ENCODE measurements around the gene GCK.
"Not testable (repeated sequence)": the region's sequence is repeated elsewhere in the genome, so short reads cannot be mapped to it uniquely, and the experiment has no call there.

The GCK gene

DNA sequence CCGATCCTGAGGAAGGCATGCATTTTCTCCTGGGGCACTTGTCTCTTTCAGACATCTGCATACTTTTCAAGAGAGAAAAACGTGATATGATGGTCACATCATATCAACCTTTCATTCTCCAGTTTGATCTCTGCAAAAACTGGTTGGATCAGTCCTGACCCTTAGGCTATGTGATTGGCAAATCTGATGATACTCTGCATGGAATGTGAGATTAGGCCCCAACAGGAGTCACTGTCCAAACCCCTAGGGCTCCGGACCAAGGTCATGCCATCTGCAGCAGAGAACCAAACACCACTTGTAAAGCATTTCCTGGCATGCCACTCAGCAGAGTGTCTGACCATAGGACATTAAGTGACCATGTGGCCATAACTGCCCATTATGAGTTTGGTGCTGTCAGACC, 8.6 kb downstream of the GCK start:
- no peak for DNase-seq (ENCODE audit: low spot score)

DNA sequence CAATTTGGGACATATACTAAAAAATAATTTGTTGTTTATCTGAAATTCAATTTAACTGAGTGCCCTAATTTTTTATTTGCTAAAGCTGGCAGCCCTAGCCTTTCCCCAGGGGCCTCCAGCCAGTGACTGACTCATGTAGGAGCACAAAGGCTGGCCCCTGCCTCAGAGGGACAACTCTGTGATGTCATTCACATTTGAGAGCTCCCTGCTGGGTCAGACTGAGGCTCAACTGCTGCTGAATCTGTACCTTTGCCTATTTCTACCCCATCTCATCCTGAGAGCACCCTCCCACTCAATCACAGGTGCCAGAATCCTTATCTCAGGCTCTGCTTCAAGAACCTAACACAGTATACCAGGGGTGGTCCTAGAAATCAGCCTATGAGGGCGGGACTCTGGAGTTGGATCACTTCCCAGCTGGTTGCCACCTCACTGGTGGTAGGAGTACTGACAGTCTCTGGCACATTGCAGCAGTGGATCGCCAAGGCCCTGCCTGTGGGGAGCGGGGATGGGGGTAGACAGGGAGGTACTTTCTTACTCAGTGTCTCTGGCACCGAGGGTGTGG, 11.6 kb downstream of the GCK start:
- no peak for DNase-seq (ENCODE audit: low spot score)

DNA sequence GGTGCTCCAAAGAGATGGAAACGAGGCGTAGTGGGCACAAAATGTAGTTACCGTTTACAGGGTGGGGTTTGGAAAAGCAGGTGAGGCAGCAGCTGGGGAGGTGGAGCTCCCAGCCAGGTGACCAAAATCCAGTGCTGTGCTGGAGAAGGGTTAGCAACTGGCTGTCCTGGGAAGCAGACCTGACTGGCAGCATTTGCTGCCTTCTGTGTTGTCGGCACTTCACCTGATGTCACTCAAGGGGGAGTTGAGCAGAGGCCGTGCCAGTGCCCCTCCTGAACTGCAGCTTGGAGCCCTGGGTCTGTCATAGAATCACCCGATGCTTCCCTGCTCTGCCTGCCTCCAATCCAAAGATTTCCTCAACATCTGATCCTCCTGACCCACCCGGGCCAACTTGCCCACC, 12.8 kb downstream of the GCK start:
- DNase-seq (ENCODE audit: low spot score), result no peak

DNA sequence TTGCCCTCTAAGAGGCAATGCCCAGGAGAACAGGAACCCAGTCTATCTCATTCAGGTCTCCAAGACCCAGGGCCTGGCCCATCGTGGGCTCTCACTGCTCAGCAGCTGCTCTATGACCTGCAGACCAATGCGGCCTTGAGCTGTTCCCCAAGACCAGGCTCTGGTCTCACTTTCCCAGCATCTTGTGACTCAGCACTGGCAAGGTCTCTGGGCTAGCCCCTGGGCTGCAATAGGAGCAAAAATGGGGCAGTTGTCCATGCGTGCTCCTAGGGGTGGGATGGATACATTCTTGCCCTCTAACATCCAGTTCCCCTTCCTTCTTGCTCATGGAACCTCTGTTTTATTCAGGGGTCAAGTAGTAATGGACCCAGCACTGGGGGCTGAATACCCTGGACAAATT, 13.5 kb downstream of the GCK start:
- no peak for DNase-seq (ENCODE audit: low spot score)

DNA sequence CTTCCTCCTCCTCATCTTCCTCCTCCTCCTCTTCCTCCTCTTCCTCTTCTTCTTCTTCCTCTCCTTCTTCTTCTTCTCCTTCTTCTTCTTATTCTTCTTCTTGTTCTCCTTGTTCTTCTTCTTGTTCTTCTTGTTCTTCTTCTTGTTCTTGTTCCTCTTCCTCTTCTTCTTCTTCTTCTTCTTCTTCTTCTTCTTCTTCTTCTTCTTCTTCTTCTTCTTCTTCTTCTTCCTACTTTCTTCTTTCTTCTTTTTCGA, 14.6 kb downstream of the GCK start:
- not testable (repeated sequence) for DNase-seq (ENCODE audit: low spot score)

DNA sequence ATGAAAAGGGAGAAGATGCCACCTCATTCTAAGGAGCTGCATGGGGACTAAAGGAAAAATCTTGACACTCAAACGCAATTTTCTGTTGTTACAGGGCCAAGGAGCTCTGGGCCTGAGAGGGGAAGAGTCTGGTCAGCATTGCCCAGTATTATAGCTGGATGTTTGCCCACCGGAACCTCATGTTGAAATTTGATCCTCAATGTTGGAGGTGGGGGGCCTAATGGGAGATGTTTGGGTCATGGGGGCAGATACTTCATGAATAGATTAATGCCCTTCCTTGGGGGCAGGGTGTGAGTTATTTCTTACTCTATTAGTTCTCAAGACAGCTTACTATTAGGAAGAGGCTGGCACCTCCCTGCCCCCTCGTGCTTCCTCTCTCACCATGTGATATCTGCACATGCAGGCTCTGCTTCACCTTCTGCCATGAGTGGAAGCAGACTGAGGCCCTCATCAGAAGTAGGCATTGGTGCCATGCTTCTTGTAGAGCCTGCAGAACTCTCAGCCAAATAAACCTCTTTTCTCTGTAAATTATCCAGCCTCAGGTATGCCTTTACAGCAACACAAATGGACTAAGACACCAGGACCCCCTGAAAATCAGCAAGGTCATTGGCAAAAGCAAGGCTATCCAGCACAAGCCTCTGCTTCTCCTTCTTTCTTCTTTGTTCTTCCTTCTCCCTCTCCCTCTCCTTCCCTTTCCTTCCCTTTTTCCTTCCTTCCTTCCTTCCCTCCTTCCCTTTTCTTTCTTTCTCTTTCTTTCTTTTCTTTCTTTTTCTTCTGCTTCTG, 15.1 kb downstream of the GCK start:
- no peak for DNase-seq (ENCODE audit: low spot score)

DNA sequence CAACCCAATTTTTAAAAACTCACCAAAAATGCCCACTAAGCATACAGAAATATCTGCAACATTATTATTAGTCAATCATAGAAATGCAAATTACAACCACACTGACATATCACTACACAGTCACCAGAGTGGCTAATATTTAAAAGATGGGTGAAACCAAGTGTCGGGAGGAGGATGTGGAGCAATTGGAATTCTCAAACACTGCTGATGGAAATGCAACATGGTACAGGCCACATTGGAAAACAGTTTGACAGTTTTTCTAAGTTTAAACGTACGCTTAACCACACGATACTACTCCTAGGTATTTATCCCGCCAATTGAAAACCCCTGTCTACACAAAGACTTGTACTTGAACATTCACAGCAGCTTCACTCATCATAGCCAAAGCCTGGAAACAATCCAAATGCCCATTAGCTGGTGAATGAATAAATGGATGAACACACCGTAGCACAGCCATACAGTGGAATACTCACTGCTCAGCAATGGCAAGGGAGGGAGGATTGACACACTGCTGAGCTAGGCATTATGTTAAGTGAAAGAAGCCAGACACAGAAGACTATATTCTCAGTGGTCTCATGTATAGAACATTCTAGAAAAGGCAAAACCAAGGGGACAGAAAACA, 16.3 kb downstream of the GCK start:
- DNase-seq (ENCODE audit: low spot score), result no peak

DNA sequence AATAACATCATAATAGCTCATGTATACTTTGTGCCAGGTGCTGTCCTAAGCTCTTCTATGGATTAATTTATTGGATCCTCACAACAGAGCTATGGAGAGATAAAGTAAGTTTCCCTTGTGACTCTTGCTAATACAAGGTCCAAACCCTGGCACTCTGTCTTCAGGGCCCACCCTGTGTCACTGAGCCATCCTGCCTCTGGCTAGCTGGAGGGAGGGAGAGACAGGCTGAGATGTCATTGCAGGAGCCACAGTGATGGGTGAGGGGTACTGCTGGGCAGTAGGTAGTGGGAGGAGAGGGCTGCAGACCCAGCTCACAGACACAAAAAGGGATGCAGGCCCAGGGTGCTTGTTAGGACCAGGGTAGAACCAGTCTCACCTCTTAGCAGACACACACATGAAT, 16.9 kb downstream of the GCK start:
- no peak for DNase-seq (ENCODE audit: low spot score)

DNA sequence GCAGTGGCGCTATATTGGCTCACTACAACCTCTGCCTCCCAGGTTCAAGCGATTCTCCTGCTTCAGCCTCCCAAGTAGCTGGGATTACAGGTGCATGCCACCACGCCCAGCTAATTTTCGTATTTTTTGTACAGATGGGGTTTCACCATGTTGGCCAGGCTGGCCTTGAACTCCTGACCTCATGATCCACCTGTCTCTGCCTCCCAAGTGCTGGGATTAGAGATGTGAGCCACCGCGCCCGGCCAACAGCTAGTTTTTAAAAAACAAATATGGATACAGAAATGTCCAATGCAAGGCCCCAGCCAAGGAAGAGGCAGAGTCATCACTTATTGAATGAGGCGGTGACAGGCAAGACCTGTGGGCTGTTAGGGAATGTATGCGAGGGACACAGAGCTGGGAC, 17.3 kb downstream of the GCK start:
- DNase-seq (ENCODE audit: low spot score), result not testable (repeated sequence)

DNA sequence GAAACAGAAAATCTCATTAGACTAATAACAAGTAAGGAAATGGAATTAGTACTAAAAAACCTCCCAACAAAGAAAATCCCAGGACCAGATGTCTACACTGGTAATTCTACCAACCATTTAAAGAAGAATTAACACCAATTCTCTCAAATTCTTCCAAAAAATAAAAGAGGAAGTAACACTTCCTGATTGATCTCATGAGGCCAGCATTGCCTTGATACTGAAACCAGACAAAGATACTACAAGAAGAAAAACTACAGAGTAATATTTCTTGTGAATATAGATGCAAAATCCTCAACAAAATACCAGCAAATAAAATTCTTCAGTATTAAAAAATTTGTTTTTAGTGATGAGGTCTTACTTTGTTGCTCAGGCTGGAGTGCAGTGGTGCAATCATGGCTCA, 21.3 kb downstream of the GCK start:
- DNase-seq (ENCODE audit: low spot score), result no peak

DNA sequence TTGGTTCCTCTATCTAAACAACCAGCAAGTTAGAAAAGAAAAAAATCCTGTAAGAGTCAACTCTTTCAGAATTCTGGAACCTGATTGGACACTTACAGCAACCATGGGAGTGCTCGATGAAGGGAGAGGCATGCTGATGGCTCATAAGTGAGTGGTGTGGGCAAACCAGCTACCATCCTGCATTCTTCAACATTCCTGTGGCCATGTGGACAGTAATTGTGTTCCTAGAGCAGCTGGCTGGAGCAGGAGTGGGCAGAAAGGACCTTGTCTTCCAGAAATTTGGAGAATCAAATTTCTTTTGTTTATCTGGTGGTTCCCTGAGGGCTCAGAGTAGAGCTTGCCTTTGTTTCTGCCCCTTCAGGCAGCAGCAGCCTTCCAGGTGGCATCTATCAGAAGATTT, 25.6 kb downstream of the GCK start:
- DNase-seq (ENCODE audit: low spot score), result no peak

DNA sequence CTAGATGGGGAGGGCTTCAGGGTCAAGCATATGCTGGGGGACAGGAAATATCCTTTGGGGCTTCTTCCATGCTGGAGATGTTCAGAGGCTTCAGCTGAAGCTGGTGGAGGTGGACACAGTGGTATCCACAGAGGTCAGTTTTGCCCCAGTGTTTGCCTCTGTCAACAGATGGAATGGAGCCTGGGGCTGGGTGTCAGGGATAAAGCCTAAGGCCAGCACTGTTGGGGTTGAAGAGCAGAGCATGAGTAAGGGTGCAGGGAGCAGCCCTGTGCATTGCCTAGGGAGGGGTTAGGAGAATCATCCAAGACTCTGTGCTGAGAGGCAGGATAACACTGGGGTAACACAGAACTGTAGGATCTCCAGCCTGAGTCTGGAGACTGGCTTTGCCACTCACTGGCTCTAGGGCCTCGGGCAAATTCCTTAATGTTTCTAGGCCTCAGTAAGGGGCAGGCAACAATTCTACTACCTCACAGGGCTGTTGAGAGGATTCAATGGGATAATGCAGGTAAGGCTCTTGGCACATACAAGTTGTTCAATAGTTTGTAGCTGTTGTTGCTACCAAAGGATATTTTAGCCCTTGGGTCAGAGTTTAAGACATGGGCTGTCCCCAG, 26.3 kb downstream of the GCK start:
- no peak for DNase-seq (ENCODE audit: low spot score)

DNA sequence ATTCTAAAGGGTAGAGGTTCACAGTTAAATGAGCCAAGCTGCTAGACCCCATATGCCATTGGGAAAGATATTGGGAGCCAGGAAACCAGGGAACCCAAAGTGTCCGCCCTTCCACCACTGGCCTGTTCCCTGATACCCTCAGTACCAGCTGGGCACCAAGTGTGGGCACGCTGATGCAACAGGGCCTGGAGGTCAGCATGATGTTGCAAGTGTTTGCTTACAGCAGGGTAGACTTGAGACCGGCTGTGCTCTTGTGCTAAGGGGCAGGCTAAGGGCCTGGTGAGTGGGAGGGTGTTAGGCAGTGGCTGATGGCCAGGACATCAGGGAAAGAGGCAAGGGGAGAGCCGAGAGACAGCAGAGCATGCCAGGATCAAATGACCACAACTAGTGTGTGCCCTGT, 27.1 kb downstream of the GCK start:
- DNase-seq (ENCODE audit: low spot score), result no peak

DNA sequence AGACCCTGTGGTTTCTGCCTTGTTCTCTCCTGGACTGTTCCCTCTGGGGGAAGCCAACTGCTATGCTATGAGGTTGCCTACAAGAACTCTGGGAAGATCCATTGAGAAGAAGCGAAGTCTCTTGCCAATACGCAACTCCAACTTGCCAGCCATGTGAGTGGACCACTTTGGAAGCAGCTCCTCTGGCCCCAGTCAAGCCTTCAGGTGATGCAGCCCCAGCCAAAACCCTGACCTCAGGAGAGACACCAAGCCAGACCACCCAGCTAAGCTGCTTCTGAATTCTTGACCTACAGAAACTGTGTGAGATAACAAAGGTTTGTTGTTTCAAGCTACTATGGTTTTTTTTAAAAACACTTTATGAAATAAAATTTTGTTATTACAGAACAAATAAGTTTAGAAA, 27.9 kb downstream of the GCK start:
- no peak for DNase-seq (ENCODE audit: low spot score)

DNA sequence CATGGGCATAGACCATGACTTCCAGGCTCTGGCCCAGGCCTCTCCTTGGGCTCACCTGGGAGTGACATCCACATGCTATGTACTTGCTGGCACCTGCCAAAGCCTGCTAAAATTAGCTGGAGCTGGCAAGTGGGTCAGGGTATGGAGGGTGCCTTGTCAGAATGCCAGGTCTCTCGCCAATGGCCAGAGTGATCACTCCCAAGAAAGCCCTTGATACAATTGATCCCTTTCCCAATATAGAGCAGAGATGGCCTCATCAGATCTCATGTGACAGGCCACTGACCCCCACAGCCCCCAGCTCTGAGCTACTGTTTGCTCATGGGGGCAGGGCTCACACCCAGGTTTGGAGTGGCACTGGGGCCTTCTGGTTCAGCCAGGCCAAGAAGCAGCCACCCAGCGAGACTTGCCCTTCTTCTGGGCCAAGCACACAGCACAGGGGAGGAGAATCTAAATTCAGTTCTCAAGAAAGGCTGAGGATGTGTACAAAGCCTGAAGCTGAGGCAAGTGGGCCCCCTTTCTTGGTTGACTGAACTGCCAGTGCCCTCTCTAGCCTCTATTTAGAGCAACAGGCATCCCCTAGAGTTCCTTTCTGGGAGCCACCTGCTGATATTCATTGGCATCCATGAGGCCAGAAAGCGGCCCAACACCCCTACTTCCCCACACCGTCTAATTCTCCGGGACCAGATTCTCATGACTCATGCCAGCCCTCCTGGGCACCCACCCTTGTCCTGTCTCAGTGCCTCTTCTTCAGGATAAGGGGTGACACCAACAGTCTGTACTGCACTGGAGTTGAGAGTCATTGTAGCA, 29.2 kb downstream of the GCK start:
- no peak for DNase-seq (ENCODE audit: low spot score)

DNA sequence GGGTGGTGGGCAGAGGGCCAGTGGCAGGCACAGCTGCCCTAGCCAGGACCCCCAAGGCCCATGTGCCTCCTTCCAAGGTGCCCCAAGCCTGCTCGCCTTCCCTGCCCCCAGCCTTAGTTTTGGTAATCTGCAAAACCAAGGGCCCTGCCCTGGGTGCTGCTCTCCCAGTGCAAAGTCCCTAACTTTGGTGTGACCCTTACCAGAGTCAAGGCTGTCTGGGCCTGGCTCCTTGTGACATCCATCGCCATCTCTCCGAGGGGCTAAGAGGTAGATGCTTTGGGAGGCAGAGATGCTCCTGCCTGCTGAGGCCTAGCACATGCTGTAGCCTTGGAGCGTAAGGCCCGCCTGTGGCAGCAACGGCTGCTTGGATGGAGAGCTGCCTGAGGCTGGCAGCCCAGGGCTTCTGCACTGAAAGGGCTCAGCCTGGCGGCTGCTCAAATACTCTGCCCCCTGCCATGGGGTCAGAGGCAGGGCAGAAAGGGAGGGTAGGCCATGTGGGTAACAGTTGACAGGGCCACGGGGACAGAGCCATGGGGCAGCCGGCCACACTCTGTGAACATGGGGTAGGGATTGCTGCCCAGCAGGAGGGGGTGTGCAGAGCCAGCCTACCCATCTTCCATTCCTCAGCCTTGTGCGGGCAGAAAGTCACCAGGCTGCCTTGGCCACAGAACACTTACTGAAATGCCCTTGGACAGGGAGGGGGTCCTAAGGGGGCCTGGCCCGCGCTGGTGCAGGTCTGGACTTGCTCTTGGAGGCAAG, 30.2 kb downstream of the GCK start:
- no peak for DNase-seq (ENCODE audit: low spot score)

DNA sequence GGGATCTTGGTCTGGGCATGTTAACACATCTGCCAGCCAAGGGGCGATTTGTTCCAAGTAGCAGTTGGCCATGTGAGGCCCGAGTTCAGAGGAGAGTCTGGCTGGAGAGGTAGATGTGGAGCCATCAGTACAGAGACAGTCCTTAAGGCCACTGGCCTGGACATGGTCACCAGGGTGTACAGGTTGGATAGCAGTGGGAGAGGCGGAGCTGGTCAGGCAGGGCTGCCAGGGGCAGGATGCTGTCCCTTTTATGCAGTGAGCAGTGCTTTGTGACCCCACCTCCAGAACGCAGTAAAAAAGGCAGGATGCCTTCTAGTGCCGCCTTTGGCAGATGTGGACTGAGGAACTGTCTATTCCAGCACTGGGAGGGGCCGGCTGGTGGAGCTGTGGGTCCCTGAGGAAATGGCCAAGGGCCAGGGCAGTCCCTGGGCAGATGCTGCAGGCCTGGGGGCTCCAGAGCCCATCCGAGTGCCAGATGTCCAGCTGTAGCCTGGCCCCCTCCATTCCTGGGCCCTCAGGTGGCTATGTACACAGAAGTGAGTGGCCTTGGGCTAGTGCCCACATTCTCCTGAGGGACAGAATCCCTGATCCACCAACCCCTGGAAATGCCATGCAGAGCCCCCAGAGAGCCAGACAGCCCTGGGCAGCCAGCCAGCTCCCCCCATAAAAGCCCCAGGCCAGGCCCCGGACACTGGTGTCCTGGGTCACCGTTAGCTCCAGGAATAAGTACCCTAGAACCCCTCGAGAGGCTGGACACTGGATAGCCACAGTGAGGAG, 31.0 kb downstream of the GCK start:
- no peak for DNase-seq (ENCODE audit: low spot score)

DNA sequence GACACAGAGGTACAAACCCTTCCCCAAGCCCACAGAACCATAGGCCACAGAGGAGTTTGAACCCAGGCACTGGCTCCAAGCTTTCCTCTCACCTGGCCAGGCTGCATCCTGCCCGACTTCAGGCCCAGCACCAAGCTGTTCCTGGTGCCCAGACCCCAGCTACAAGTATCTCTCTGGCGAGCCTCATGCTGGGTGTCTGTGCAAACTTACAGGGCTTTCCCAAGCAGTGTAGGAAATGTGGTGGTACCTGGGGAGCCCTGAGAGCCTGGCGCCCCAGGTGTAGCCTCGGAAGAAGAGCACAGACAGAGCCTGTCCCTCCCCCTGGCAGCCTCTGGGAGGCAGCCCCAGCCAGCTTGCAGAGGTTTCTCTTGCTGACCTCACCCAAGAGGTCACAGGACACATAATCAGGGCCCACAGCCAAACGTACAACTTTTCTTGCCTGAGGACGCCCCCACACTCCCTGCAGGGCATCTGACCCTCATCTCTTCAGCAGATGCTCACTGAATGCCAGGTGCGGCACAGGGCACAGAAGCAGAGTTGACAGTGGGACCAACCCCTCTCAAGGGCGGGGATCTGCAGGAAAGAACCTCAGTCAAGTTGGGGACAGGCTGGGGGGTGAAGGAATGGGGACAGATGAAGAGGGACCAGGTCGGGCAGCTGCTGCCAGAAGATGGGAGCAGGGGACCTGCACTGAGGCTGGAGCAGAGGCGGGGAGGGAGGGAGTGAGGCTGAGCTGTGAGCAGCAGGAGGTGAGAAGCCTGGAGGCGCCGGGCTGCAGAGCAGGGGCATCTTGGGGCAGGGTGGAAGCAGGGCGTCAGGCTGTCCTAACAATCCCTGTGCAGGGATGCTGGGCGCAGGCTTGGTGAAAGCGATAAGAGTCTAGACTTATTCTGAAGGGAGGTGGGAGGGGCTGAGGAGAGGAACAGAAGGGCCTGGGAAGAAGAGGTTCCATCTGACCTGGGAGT, 31.8 kb downstream of the GCK start:
- DNase-seq (ENCODE audit: low spot score), result no peak

DNA sequence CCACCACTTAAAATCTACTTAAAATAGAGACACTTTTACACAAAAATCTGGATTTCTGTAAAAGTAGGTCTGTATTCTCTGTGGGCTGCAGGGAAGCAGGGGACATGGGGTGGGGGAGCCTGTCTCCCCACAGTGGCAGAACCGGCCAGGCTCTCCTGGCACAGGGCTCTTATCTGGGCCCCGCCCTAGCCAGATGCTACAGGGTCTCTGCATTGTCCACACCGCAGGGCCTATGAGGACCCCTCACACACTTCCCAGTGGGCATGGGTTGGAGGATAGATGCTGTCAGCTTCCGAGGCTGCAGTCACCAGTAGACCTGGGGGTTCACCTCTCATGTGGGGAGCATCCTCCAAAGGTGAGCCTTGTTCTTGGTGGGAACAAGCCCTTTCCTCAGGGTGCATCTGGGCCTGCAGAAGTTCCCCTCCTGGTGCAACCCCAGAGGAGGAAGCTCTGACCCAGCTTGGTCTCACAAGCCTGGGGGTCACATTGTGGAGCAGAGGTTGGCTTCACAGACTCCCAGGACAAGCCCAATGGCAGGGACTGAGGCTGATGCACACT, 32.7 kb downstream of the GCK start:
- DNase-seq (ENCODE audit: low spot score), result no peak

Data from CD4-positive, alpha-beta T cell treated with Interleukin-6 at 100 ng/mL for 8 hours (primary cell).